Astrocyte of the cerebellum (primary cell): ENCODE data around the gene ADAMTS17.
A peak's percentile ranks its signal among the peaks of the same experiment; 100 is the strongest.
"Not testable (repeated sequence)": the region's sequence is repeated elsewhere in the genome, so short reads cannot be mapped to it uniquely, and the experiment has no call there.

Experiments used
- DNase-seq: peaks from one replicate; pipeline ENCODE4 v3.0.0-alpha.2; 2011; ENCODE audit warnings: low read depth
- H3K4me3 ChIP-seq: 2 replicates; pipeline ENCODE4 v1.5.1; 2011; ENCODE audit warnings: mild to moderate bottlenecking, low read depth, low read length, moderate library complexity
- CTCF ChIP-seq: IDR thresholded peaks from 2 replicates; pipeline ENCODE4 v1.5.1; 2012; ENCODE audit warnings: low read length, low read depth, moderate library complexity, mild to moderate bottlenecking; ENCODE audit errors: missing control alignments
- in situ Hi-C: cut with HindIII; loops from 2 replicates; pipeline ENCODE4 v1.10.0; 2017; ENCODE audit warnings: low sequenced_read_pairs

The ADAMTS17 gene

DNA sequence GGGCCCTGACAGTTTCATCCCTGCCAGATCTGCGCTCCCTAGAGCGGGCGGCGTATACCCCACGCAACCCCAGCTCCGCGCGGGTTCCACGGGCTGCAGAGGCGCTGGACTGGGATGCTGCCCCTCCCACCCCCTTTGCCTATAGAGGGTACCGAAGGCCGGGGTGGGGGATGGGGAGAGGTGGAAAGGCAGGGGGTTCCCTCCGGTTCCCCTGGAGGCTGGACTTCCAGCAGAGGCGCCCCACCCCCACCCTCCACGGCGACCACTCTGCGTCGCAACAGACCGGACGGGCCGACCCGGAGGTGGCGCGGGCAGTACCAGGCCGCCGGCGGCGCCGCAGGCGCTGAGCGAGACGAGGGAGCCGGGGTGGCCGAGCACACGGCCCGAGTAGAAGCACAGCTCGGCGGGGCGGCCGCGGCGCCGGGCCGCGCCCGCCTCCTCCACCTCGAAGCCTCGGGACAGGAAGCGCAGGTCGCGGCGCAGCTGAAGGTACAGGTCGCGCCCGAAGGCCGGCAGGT, 995 bp downstream of the ADAMTS17 start:
- no peak for TF ChIP-seq CTCF
- in situ Hi-C loops = no loop called here
- no peak for DNase-seq
- no peak overlapping the region for H3K4me3 ChIP-seq

GRCh38 chr15:100339999-100340398, 1.8 kb downstream of the ADAMTS17 start:
- no peak overlapping the region for H3K4me3 ChIP-seq
- no peak for TF ChIP-seq CTCF
- no peak for DNase-seq
- in situ Hi-C loops = no loop called here

- in situ Hi-C loops, DNase-seq, H3K4me3 ChIP-seq: not testable (repeated sequence)
These were observed 2.3 kb downstream of the ADAMTS17 start for GRCh38 chr15:100339451-100339850.

GRCh38 chr15:100338971-100339444, 2.8 kb downstream of the ADAMTS17 start:
- peak; percentile 79 for TF ChIP-seq CTCF
- DNase-seq = peak; percentile 78
- in situ Hi-C loops = no loop called here
- H3K4me3 ChIP-seq = no peak overlapping the region

DNA sequence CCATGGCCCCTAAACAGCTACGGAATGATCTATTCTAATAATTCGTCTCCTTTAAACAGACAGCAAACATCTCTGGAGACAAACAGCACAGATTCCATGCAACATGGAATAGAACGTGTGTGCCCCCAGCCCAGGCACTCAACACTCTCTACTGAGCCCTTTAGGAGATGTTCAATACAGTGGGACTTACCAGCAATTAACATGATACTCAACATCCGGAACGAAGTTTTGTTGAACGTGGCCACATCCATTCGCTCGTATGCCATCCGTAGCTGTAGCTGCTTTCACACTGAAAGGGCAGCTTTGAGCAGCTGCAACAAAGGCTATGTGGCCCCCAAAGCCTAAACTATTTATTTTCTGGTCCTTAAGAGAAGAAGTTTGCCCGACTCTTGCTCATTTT, 3.5 kb downstream of the ADAMTS17 start:
- in situ Hi-C loops = no loop called here
- H3K4me3 ChIP-seq = no peak overlapping the region
- no peak for DNase-seq
- TF ChIP-seq CTCF = no peak

DNA sequence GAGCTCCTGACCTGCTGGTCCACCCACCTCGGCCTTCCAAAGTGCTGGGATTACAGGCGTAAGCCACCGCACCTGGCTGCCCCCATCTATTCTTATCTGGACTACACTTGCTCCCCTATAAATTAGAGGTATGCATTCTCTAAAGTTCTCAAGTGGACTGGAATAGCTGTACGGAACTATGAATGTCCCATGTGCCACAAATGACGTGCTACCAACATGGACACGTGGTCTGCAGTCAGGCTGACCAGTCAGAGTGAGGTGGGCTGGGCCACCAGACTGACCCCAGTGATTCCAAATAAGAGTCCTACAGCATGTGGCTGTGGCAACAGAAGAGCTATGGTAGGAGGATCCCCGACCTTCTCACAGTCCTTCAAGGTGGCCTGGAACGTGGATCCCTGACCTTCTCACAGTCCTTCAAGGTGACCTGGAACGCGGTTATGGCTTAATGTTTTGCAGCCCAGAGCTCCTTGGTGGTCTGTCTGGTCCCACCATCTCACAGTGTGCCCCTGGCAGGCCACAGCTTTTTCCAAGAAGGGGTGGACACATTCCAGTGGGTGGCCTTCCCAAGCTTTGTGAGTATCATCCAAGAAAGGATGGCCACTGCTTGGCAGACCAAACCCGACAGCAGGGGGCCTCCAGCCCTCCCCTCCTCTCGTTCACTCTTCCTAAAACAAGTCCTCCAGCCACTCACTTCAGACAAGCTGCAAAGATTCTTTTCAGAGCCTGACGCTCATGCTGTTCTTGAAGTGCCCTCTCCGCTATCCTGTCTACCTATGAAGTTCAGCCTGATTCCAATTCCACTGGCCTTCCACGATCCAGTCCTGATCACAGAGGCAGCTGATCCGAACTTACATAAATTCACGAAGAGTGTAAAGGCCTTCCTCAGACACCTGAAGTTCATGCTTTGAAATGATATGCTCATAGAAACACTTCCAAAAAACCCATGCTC, 4.4 kb downstream of the ADAMTS17 start:
- TF ChIP-seq CTCF = no peak
- H3K4me3 ChIP-seq = no peak overlapping the region
- in situ Hi-C loops = no loop called here
- no peak for DNase-seq

DNA sequence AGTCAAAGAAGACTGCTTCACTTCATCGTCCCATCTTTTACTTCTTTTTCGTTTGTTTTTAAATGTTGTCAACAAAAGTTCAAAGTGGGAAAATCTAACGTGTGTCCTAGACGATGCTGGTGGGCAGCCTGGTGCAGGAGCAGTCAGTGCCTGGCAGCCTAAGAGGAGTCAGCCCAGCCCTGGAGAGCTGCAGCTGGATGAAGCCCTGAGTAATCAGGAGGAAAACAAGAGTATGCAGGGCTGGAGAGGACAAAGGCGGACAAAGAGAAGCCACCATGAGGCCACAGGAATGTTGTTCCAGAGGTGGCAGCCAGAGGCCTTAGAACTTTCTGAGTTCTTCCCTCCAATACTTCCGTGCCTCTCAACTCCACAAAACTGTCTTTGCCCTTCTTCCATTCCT, 5.7 kb downstream of the ADAMTS17 start:
- in situ Hi-C loops = no loop called here
- no peak overlapping the region for H3K4me3 ChIP-seq
- no peak for TF ChIP-seq CTCF

More for the DNA sequence above, 5.7 kb downstream of the ADAMTS17 start:
- DNase-seq = no peak
